ENCODE data around the gene SEC14L5.
"Not testable (repeated sequence)": the region's sequence is repeated elsewhere in the genome, so short reads cannot be mapped to it uniquely, and the experiment has no call there.

SEC14L5 gene

GRCh38 chr16:5042574-5043171 is 84.5 kb downstream of the SEC14L5 start:
- no peak for DNase-seq

DNA sequence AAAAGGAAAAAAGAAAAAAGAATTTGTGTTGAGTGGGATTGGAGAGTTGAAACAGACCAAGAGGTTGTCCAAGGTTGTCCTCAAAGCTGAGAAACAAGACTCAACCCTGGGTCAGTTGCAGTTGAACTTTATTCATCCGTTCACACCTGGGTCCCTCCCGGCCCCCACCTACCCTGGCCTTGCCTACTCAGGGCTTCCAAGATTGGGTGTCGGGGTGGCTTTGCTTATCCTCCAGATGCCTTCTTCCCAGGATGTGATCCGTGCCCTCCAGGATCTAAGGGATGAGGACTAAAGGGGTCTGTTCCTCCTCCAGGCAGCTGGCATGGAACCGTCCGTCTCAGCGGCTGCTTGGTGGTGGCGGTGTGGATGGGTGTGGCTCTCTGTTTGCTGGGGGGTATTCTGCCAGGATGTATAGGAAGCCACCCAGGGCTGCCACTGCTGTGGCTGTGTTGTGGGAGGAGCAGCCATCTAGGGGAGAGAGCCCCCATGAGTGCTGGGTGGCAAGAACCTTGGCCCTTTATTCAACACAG is 85.9 kb downstream of the SEC14L5 start:
- DNase-seq: no peak

- not testable (repeated sequence) for DNase-seq
Measured at GRCh38 chr16:5044581-5044980, 86.5 kb downstream of the SEC14L5 start.

DNA sequence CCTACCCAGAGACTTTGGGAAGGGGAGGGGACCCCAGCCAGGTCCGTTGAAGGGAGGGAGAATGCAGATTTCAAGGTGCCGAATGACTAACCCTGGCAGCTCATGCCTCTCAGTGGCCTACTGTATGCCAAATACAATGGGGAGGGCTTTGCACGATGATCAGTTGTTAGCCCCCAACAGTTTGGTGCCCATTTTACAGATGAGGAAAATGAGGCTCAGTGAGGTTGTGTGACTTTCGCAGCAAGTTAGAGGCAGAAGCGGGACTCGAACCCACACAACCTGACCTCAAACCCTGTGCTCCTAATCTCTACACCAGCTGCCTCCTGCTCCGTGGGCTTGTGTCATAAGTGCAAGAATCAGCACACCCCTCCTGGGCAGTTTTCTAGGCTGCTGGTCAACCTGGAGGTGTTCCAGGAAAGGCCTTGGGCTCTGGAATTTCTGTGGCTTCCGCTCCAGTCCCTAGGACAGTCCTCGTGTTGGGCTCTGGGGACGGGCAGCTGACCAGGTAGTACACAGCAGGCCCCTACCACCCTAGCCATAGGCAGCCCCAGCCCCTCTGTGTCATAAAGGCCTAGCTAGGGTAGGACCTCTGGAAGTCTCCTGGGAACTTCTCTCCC is 87.5 kb downstream of the SEC14L5 start:
- DNase-seq: no peak

DNA sequence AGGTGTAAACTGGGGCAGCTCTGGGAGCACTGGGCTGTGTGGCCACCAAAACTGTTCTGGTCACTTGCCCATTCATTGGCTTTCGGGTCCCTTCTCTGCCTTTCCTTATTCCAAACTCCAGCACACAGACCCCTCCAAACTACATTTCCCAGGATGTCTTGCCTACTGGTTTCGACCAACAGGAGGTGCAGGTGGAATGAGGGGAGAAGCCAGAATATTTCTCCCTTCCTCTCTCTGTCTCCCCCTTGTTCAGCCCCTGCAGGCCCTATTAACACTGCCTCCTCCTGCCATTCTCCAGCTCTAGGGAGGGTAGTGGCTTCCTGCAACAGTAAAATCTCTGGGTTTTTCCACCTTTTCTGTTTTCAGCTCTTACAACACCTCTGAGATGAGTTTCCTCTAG is 88.8 kb downstream of the SEC14L5 start:
- DNase-seq: no peak

DNA sequence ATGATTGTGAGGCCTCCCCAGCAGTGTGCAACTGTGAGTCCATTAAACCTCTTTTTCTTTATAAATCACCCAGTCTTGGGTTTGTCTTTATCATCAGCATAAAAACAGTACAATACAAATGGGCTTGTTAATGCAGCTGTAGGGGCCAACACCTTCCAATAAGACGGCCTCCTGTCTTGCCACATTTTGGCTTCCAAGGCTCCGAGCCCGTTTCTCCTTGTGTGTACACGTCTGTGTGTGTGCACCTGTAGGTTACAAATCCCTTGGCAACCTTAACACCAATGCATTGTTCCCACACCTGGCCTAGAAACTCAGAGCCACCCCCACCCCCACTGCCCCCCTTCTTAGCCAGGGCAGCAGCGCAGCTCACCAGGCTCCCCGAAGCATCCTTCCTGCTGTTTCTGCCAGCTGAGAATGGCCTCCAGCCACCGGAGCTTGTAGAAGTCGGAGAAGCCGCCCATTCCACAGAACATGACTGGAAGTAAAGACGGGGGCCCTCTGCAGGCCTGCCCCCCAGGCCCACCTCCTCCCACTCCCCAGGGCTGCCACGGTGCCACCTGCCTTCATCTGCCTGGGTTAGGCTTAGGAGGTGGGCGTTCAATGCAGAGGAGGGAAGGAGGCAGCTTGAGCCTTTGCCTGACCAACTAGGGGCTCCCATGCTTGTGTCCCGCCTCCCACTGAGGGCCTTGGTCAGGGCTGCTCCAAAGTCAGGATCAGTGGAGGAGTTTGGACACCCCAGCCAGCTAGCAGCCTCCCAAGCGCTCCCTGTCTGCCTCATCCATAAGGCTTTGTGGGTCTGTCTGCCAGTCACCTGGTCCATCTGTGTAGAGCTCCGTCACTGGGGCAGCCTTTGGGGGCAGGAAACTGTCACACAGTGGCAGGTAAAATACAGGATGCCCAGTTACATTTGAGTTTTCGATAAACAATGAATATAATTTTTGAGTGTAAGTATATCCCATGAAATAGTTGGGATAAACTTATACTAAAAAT is 97.0 kb downstream of the SEC14L5 start:
- DNase-seq: no peak

- no peak for DNase-seq
Measured at GRCh38 chr16:5056352-5056751, 98.2 kb downstream of the SEC14L5 start.

GRCh38 chr16:5058476-5058875 is 100.3 kb downstream of the SEC14L5 start:
- no peak for DNase-seq

GRCh38 chr16:5059386-5060072 is 101.4 kb downstream of the SEC14L5 start:
- no peak for DNase-seq

DNA sequence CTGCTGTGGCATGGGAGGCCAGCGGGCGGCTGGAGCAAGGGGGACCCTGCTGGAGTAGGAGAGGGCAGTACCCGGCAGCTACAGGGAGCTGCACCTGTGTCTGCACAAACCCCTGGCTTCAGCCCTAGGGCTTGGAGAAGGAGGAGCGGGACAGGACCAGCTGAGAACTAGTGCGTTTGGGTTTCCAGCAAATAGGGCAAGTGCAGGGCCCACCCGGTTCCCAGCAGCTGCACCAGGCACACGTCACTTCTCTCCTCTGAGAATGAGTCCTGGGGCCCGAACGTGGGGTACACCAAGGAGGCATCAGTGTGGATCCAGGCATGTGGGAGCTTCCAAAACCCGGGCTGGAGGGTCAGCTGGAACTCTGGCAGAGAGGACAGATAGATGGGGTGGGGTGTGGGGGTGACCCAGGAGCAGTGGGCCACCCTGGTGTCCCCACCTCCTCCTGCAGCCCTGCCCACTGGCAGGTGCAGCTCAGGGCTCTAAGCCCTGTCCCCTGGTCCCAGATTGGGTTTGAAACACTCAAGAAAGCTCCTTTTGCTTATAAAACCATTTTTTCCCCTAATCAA is 102.0 kb downstream of the SEC14L5 start:
- no peak for DNase-seq

- DNase-seq: no peak
Measured at GRCh38 chr16:5062051-5062450, 103.9 kb downstream of the SEC14L5 start.

- DNase-seq: no peak
Measured at GRCh38 chr16:5062790-5063765, 104.9 kb downstream of the SEC14L5 start.

- DNase-seq: no peak
Measured at GRCh38 chr16:5064915-5065314, 106.8 kb downstream of the SEC14L5 start.

- DNase-seq: no peak
Measured at GRCh38 chr16:5065326-5065725, 107.2 kb downstream of the SEC14L5 start.

DNA sequence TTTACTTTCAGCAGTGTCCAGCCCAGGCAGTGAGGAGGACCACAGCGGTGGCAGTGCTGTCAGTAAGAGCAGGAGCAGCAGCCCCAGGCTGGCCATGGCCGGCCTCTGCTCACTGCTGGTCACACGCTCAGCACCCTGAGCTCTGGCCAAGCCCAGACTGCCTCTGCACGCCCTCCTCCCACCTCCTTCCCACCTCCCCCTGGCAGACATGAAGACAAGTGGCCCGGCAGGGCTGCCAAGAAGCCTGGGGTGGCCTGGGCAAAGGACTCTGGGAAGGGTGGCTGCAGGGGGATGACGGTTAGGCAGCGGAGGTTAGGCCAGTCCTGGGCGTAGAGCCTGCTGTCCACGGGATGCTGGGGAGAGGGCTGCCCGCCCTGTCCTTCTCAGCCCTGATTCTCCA is 107.7 kb downstream of the SEC14L5 start, which contains the start of gene C16orf89:
C16orf89 (minus strand) TSS at position 144 of the 400 bp plus-strand sequence; CDS start at position 96, 48 bp downstream.
- no peak for DNase-seq

- no peak for DNase-seq
Measured at GRCh38 chr16:5066511-5066910, 108.4 kb downstream of the SEC14L5 start.
